ENCODE data around the gene UBE2J2.

UBE2J2 gene

GRCh38 chr1:1309251-1310108, 35.8 kb upstream of the UBE2J2 start:
- Histone ChIP-seq H3K4me3 (ENCODE audit: control insufficient read depth in 1 of 7, extremely low read depth in 1 of 7, insufficient read depth in 4 of 7, low read depth in 2 of 7, low read length in 6 of 7) (peak overlapping the region; percentile 43 to 88 (median 74)), H3K4me1 (ENCODE audit: control extremely low read depth in 1 of 4, control insufficient read depth in 4 of 4, insufficient read depth in 4 of 4, low read length in 3 of 4) (peaks cover 4 to 46% (median 40%) of the 10 kb centered on the region in 4 experiments), H3K27me3 (replicated peaks in 2 of 5; ENCODE audit: control insufficient read depth in 4 of 5, insufficient read depth in 5 of 5, low read length in 4 of 5) (no peaks in the 10 kb centered on the region), H3K27ac (ENCODE audit: insufficient read depth in 1 of 2, low read depth in 1 of 2, low read length in 2 of 2, poor library complexity in 1 of 2, severe bottlenecking in 2 of 2) (peak overlapping the region in 1 of 2 experiments; percentile 73), H3K36me3 (ENCODE audit: control insufficient read depth in 4 of 4, insufficient read depth in 4 of 4, low read length in 3 of 4) (peaks cover 6 to 52% (median 34%) of the 10 kb centered on the region in 4 experiments), H3K9me3 (ENCODE audit: control extremely low read depth in 1 of 5, control insufficient read depth in 4 of 5, insufficient read depth in 2 of 5, low read depth in 1 of 5, low read length in 4 of 5) (no peaks in the 10 kb centered on the region)
- POLR2A ChIA-PET = interaction anchor here (0.7 kb wide), 1 partner anchor 186 kb away, joined by 3 read pairs; no protein-coding TSS in a partner anchor
- CTCF ChIA-PET = interaction anchor here (1.0 to 1.2 kb wide), 4 partner anchors 14 to 62 kb away, joined by 3 read pairs; no protein-coding TSS in a partner anchor
- DNase-seq = peak in 1 of 3 donors; percentile 15
- WGBS (ENCODE audit: insufficient coverage) = 61% methylated on average over 51 of the region's 57 CpGs

- WGBS (ENCODE audit: insufficient coverage) = under 1% methylated on average over 56 of the region's 66 CpGs
- peaks cover 4 to 52% (median 47%) of the 10 kb centered on the region in 4 experiments for H3K4me1 ChIP-seq (ENCODE audit: control extremely low read depth in 1 of 4, control insufficient read depth in 4 of 4, insufficient read depth in 4 of 4, low read length in 3 of 4)
- H3K27ac ChIP-seq (ENCODE audit: insufficient read depth in 1 of 2, low read depth in 1 of 2, low read length in 2 of 2, poor library complexity in 1 of 2, severe bottlenecking in 2 of 2) = peak overlapping the region in 1 of 2 experiments; percentile 73
- CTCF ChIA-PET = interaction anchor here (1.1 to 1.2 kb wide), 3 partner anchors 14 to 63 kb away, joined by 3 read pairs; no protein-coding TSS in a partner anchor
- no peak for DNase-seq
- no peaks in the 10 kb centered on the region for H3K9me3 ChIP-seq (ENCODE audit: control extremely low read depth in 1 of 5, control insufficient read depth in 4 of 5, insufficient read depth in 2 of 5, low read depth in 1 of 5, low read length in 4 of 5)
- peak overlapping the region; percentile 43 to 88 (median 74) for H3K4me3 ChIP-seq (ENCODE audit: control insufficient read depth in 1 of 7, extremely low read depth in 1 of 7, insufficient read depth in 4 of 7, low read depth in 2 of 7, low read length in 6 of 7)
- peaks cover 3 to 45% (median 29%) of the 10 kb centered on the region in 4 experiments for H3K36me3 ChIP-seq (ENCODE audit: control insufficient read depth in 4 of 4, insufficient read depth in 4 of 4, low read length in 3 of 4)
- POLR2A ChIA-PET = interaction anchor here (0.7 kb wide), 1 partner anchor 187 kb away, joined by 3 read pairs; no protein-coding TSS in a partner anchor
- no peaks in the 10 kb centered on the region for H3K27me3 ChIP-seq (replicated peaks in 2 of 5; ENCODE audit: control insufficient read depth in 4 of 5, insufficient read depth in 5 of 5, low read length in 4 of 5)
These were observed 35.1 kb upstream of the UBE2J2 start for GRCh38 chr1:1308756-1309250.

- DNase-seq = peak; percentile 91 to 95 (median 94)
- Histone ChIP-seq H3K36me3 (ENCODE audit: control insufficient read depth in 4 of 4, insufficient read depth in 4 of 4, low read length in 3 of 4) (peaks cover 3 to 39% (median 22%) of the 10 kb centered on the region in 4 experiments), H3K9me3 (ENCODE audit: control extremely low read depth in 1 of 5, control insufficient read depth in 4 of 5, insufficient read depth in 2 of 5, low read depth in 1 of 5, low read length in 4 of 5) (no peaks in the 10 kb centered on the region), H3K27ac (ENCODE audit: insufficient read depth in 1 of 2, low read depth in 1 of 2, low read length in 2 of 2, poor library complexity in 1 of 2, severe bottlenecking in 2 of 2) (peak within 1 kb of the TSS in 1 of 2 experiments; percentile 78), H3K4me1 (ENCODE audit: control extremely low read depth in 1 of 4, control insufficient read depth in 4 of 4, insufficient read depth in 4 of 4, low read length in 3 of 4) (peaks cover 4 to 52% (median 51%) of the 10 kb centered on the region in 4 experiments), H3K4me3 (ENCODE audit: control insufficient read depth in 1 of 7, extremely low read depth in 1 of 7, insufficient read depth in 4 of 7, low read depth in 2 of 7, low read length in 6 of 7) (peak within 1 kb of the TSS; percentile 45 to 88 (median 80)), H3K27me3 (replicated peaks in 2 of 5; ENCODE audit: control insufficient read depth in 4 of 5, insufficient read depth in 5 of 5, low read length in 4 of 5) (no peaks in the 10 kb centered on the region)
- WGBS (ENCODE audit: insufficient coverage) = under 1% methylated on average over 100 of the region's 131 CpGs
- ChIA-PET CTCF (no interaction called here), POLR2A (no interaction called here)
These were observed 34.5 kb upstream of the UBE2J2 start, which contains the start of the genes ACAP3 and PUSL1 for GRCh38 chr1:1307923-1308755. Gene ACAP3, minus strand, starts transcription at chr1:1307930. Its CDS starts 115 bp downstream, at chr1:1307815. Gene PUSL1, plus strand, starts transcription at chr1:1308597. Its CDS starts 47 bp downstream, at chr1:1308644.

- no peak for DNase-seq
- WGBS (ENCODE audit: insufficient coverage) = under 1% methylated on average over 68 of the region's 83 CpGs
- CTCF ChIA-PET = no interaction called here
These were observed 33.7 kb upstream of the UBE2J2 start for GRCh38 chr1:1307261-1307922.

GRCh38 chr1:1306661-1307260, 33.1 kb upstream of the UBE2J2 start:
- no peaks in the 10 kb centered on the region for H3K27me3 ChIP-seq (replicated peaks in 2 of 5; ENCODE audit: control insufficient read depth in 4 of 5, insufficient read depth in 5 of 5, low read length in 4 of 5)
- ChIA-PET POLR2A (no interaction called here), CTCF (no interaction called here)
- DNase-seq = no peak
- WGBS (ENCODE audit: insufficient coverage) = 59% methylated on average over 25 of the region's 27 CpGs
- H3K9me3 ChIP-seq (ENCODE audit: control extremely low read depth in 1 of 5, control insufficient read depth in 4 of 5, insufficient read depth in 2 of 5, low read depth in 1 of 5, low read length in 4 of 5) = no peaks in the 10 kb centered on the region
- H3K27ac ChIP-seq (ENCODE audit: insufficient read depth in 1 of 2, low read depth in 1 of 2, low read length in 2 of 2, poor library complexity in 1 of 2, severe bottlenecking in 2 of 2) = peak overlapping the region in 1 of 2 experiments; percentile 49
- peaks cover 2 to 25% (median 14%) of the 10 kb centered on the region in 4 experiments for H3K36me3 ChIP-seq (ENCODE audit: control insufficient read depth in 4 of 4, insufficient read depth in 4 of 4, low read length in 3 of 4)
- H3K4me3 ChIP-seq (ENCODE audit: control insufficient read depth in 1 of 7, extremely low read depth in 1 of 7, insufficient read depth in 4 of 7, low read depth in 2 of 7, low read length in 6 of 7) = peak overlapping the region; percentile 35 to 88 (median 80)
- H3K4me1 ChIP-seq (ENCODE audit: control extremely low read depth in 1 of 4, control insufficient read depth in 4 of 4, insufficient read depth in 4 of 4, low read length in 3 of 4) = peaks cover 4 to 55% (median 51%) of the 10 kb centered on the region in 4 experiments

More at GRCh38 chr1:1307261-1307922, 33.7 kb upstream of the UBE2J2 start:
- peaks cover 3 to 31% (median 17%) of the 10 kb centered on the region in 4 experiments for H3K36me3 ChIP-seq (ENCODE audit: control insufficient read depth in 4 of 4, insufficient read depth in 4 of 4, low read length in 3 of 4)
- peaks cover 4 to 55% (median 51%) of the 10 kb centered on the region in 4 experiments for H3K4me1 ChIP-seq (ENCODE audit: control extremely low read depth in 1 of 4, control insufficient read depth in 4 of 4, insufficient read depth in 4 of 4, low read length in 3 of 4)
- H3K4me3 ChIP-seq (ENCODE audit: control insufficient read depth in 1 of 7, extremely low read depth in 1 of 7, insufficient read depth in 4 of 7, low read depth in 2 of 7, low read length in 6 of 7) = peak overlapping the region; percentile 35 to 88 (median 80)
- POLR2A ChIA-PET = no interaction called here
- peak overlapping the region in 1 of 2 experiments; percentile 49 for H3K27ac ChIP-seq (ENCODE audit: insufficient read depth in 1 of 2, low read depth in 1 of 2, low read length in 2 of 2, poor library complexity in 1 of 2, severe bottlenecking in 2 of 2)
- no peaks in the 10 kb centered on the region for H3K9me3 ChIP-seq (ENCODE audit: control extremely low read depth in 1 of 5, control insufficient read depth in 4 of 5, insufficient read depth in 2 of 5, low read depth in 1 of 5, low read length in 4 of 5)
- H3K27me3 ChIP-seq (replicated peaks in 2 of 5; ENCODE audit: control insufficient read depth in 4 of 5, insufficient read depth in 5 of 5, low read length in 4 of 5) = no peaks in the 10 kb centered on the region

All from common myeloid progenitor, CD34-positive (primary cell).